ENCODE measurements around the gene TPP2. TPM values are rescaled to one million over a fixed set of nuclear protein-coding genes. Genes with fewer than 3 reads are reported as not detected.

TPP2 gene
- total and polyA plus RNA-seq, 9 of the 15 experiments (the other 6 are each of a cell fraction or from before 2014, with no cell fraction given): 18.8 to 87.7 (median 55.9) TPM

DNA sequence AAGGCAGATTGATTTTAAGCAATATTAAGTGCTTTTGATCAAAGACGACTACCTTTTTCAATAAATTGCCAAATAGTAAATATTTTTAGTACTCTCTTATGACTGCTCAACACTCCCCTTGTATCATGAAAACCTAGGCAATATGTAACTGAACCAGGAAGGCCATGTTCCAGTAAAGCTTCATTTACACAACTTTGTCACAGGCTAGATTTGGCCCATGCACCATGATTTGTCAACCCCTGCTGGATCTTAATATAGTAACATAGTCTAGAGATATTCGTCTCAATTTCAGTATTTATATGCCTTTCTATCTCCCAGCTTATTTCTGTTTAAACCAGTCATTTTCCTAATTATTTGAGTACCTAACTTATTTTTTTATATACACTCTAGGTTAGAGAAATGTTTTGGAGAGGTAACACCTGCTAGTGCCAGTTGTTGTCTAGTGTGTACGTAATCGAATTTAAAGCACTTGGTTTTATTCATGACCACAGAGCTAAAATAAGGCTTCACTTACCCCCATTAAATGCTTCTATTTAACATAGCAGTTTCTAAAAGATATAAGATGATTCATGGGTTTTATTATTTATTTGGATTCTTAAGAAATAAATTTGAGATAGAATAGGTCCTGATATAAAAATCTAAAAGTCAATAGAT lies 21.0 kb downstream of the TPP2 start (continued):
- TF ChIP-seq PATZ1 (CRISPR knock-in tag; IDR thresholded peaks at IDR 0.05; ENCODE audit: borderline replicate concordance) (no peak), CBX5 (IDR thresholded peaks at IDR 0.05; ENCODE audit: borderline replicate concordance, low read depth) (no peak), USF2 (CRISPR knock-in tag; IDR thresholded peaks at IDR 0.05) (no peak), RBM39 (optimal IDR thresholded peaks at IDR 0.05; ENCODE audit: low read depth, low read length) (no peak), ZKSCAN1 (IDR thresholded peaks at IDR 0.05; ENCODE audit: low read depth, low read length) (no peak)
- TF ChIP-seq, protein P1, sequence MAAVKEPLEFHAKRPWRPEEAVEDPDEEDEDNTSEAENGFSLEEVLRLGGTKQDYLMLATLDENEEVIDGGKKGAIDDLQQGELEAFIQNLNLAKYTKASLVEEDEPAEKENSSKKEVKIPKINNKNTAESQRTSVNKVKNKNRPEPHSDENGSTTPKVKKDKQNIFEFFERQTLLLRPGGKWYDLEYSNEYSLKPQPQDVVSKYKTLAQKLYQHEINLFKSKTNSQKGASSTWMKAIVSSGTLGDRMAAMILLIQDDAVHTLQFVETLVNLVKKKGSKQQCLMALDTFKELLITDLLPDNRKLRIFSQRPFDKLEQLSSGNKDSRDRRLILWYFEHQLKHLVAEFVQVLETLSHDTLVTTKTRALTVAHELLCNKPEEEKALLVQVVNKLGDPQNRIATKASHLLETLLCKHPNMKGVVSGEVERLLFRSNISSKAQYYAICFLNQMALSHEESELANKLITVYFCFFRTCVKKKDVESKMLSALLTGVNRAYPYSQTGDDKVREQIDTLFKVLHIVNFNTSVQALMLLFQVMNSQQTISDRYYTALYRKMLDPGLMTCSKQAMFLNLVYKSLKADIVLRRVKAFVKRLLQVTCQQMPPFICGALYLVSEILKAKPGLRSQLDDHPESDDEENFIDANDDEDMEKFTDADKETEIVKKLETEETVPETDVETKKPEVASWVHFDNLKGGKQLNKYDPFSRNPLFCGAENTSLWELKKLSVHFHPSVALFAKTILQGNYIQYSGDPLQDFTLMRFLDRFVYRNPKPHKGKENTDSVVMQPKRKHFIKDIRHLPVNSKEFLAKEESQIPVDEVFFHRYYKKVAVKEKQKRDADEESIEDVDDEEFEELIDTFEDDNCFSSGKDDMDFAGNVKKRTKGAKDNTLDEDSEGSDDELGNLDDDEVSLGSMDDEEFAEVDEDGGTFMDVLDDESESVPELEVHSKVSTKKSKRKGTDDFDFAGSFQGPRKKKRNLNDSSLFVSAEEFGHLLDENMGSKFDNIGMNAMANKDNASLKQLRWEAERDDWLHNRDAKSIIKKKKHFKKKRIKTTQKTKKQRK (IDR thresholded peaks at IDR 0.05; ENCODE audit: borderline replicate concordance, low read depth, low read length): no peak

Measured in K562 (cell line).